ENCODE results near the gene RPL37. TPM values are rescaled to one million over a fixed set of nuclear protein-coding genes. Genes with fewer than 3 reads are reported as not detected.
A peak's percentile ranks its signal among the peaks of the same experiment; 100 is the strongest.

RPL37 gene
- total and polyA plus RNA-seq, 9 of the 15 experiments (the other 6 are each of a cell fraction or from before 2014, with no cell fraction given): 2,342 to 7,963 (median 4,091) TPM

- peak in 1 of 3 experiments; percentile 81; a peak in 2 of 6 replicates for TF ChIP-seq ZBTB11 (CRISPR knock-in tag; IDR thresholded peaks at IDR 0.05)
- no peak for TF ChIP-seq ID3 (CRISPR knock-in tag; IDR thresholded peaks at IDR 0.05)
- peak; percentile 37; the same call in 1 of the 2 replicates for TF ChIP-seq ID3 (tag; IDR thresholded peaks at IDR 0.05)
- TF ChIP-seq TGIF2 (CRISPR knock-in tag; IDR thresholded peaks at IDR 0.05): no peak
- no peak for TF ChIP-seq KLF6 (CRISPR knock-in tag; IDR thresholded peaks at IDR 0.05; ENCODE audit: borderline replicate concordance)
- TF ChIP-seq KAT7 (CRISPR knock-in tag; IDR thresholded peaks at IDR 0.05; ENCODE audit: borderline replicate concordance): peak; percentile 78; the same call in 1 of the 2 replicates
- peak; percentile 29; the same call in 1 of the 2 replicates for TF ChIP-seq NBN (IDR thresholded peaks at IDR 0.05; ENCODE audit: low read depth)
- peak; percentile 7; the same call in 1 of the 2 replicates for TF ChIP-seq RNF2 (IDR thresholded peaks at IDR 0.05)
- TF ChIP-seq POLR2AphosphoS5 (IDR thresholded peaks at IDR 0.05; ENCODE audit: control insufficient read depth, insufficient read depth, low read depth, low read length): peak; percentile 85
- peak; percentile 57; the same call in 1 of the 2 replicates for TF ChIP-seq NR4A1 (CRISPR knock-in tag; IDR thresholded peaks at IDR 0.05)
- TF ChIP-seq NR4A1 (tag; IDR thresholded peaks at IDR 0.05): 0 out of 2 replicates have a peak, but pooled peaks have one; percentile 42
- peak; percentile 41; the same call in 1 of the 2 replicates for TF ChIP-seq ZNF511 (CRISPR knock-in tag; IDR thresholded peaks at IDR 0.05)
- TF ChIP-seq ZNF764 (CRISPR knock-in tag; IDR thresholded peaks at IDR 0.05; ENCODE audit: low read depth): peak; percentile 60; the same call in 1 of the 2 replicates
- 0 out of 2 replicates have a peak, but pooled peaks have one; percentile 32 for TF ChIP-seq SMC3 (conservative IDR thresholded peaks at IDR 0.05; ENCODE audit: insufficient read depth, low read depth, low read length)
- peak; percentile 26; the same call in 1 of the 2 replicates for TF ChIP-seq SMARCE1 (IDR thresholded peaks at IDR 0.05)
- TF ChIP-seq TBL1XR1 (IDR thresholded peaks at IDR 0.05; ENCODE audit: low read length in 2 of 2): peak in 1 of 2 experiments; percentile 51; a peak in 1 of 4 replicates
- no peak for TF ChIP-seq DNMT1 (IDR thresholded peaks at IDR 0.05)
- no peak for TF ChIP-seq GATA2 (CRISPR knock-in tag; IDR thresholded peaks at IDR 0.05)
- no peak for TF ChIP-seq MCM7 (IDR thresholded peaks at IDR 0.05)
- peak; percentile 44; the same call in 1 of the 2 replicates for TF ChIP-seq JUND (IDR thresholded peaks at IDR 0.05; ENCODE audit: borderline replicate concordance, low read depth, low read length)
- TF ChIP-seq JUND (tag; IDR thresholded peaks at IDR 0.05; ENCODE audit: borderline replicate concordance, low read depth, low read length): no peak; the same call in 2 of the 3 replicates
- peak; percentile 91 for TF ChIP-seq RBFOX2 (IDR thresholded peaks at IDR 0.05; ENCODE audit: low read depth, low read length)
- TF ChIP-seq NFXL1 (CRISPR knock-in tag; IDR thresholded peaks at IDR 0.05): no peak
Measured at GRCh38 chr5:40798012-40798800, 36.8 kb downstream of the RPL37 start, which contains the start of gene PRKAA1 (continued).
